ENCODE results near the gene NGRN.
"Not testable (repeated sequence)": the region's sequence is repeated elsewhere in the genome, so short reads cannot be mapped to it uniquely, and the experiment has no call there.

NGRN gene

GRCh38 chr15:90260731-90261130 is 4.7 kb upstream of the NGRN start:
- peaks cover 17% of the 10 kb centered on the region for H3K4me1 Mint-ChIP-seq
- not testable (repeated sequence) for H3K36me3 Mint-ChIP-seq, H3K4me3 Mint-ChIP-seq, H3K9me3 Mint-ChIP-seq, ATAC-seq, H3K27ac Mint-ChIP-seq
- H3K27me3 Mint-ChIP-seq = peaks cover 12% of the 10 kb centered on the region

DNA sequence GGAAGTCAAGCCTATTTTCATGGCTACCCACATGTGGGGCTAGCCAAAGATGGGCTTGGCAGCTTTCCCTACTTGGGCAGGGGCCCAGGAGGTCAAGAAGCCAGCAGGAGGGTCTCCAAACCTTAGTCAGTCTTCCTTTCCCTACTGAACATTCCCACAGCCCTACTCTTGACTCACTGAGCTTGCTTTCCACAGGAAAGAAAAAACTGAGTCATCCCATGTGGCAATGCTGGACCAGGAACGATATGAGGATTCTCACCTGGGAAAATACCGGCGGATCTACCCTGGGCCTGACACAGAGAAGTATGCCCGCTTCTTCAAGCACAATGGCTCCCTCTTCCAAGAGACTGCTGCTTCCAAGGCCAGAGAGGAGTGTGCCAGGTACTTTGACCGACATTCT is 3.7 kb upstream of the NGRN start:
- ATAC-seq = no peak
- Mint-ChIP-seq H3K4me3 (no peak overlapping the region), H3K27me3 (peaks cover 1% of the 10 kb centered on the region), H3K9me3 (no peaks in the 10 kb centered on the region), H3K36me3 (peaks cover 9% of the 10 kb centered on the region), H3K27ac (no peak overlapping the region), H3K4me1 (peaks cover 24% of the 10 kb centered on the region)

GRCh38 chr15:90262426-90262825 is 3.0 kb upstream of the NGRN start:
- no peak for ATAC-seq

GRCh38 chr15:90264671-90265070 is 801 bp upstream of the NGRN start:
- peaks cover 49% of the 10 kb centered on the region for H3K4me1 Mint-ChIP-seq
- H3K27ac Mint-ChIP-seq = peak overlapping the region; percentile 93
- no peaks in the 10 kb centered on the region for H3K27me3 Mint-ChIP-seq
- ATAC-seq = no peak
- H3K4me3 Mint-ChIP-seq = peak overlapping the region; percentile 93
- H3K36me3 Mint-ChIP-seq = peaks cover 23% of the 10 kb centered on the region
- H3K9me3 Mint-ChIP-seq = no peaks in the 10 kb centered on the region

More at GRCh38 chr15:90262426-90262825, 3.0 kb upstream of the NGRN start:
- Mint-ChIP-seq H3K27ac (no peak overlapping the region), H3K4me1 (peaks cover 30% of the 10 kb centered on the region), H3K36me3 (peaks cover 9% of the 10 kb centered on the region), H3K4me3 (no peak overlapping the region), H3K27me3 (no peaks in the 10 kb centered on the region), H3K9me3 (no peaks in the 10 kb centered on the region)

GRCh38 chr15:90266061-90266431 is 574 bp downstream of the NGRN start:
- peak overlapping the region; percentile 93 for H3K27ac Mint-ChIP-seq
- H3K27me3 Mint-ChIP-seq = no peaks in the 10 kb centered on the region
- H3K36me3 Mint-ChIP-seq = peaks cover 33% of the 10 kb centered on the region
- H3K4me1 Mint-ChIP-seq = peaks cover 59% of the 10 kb centered on the region
- peak overlapping the region; percentile 93 for H3K4me3 Mint-ChIP-seq
- H3K9me3 Mint-ChIP-seq = no peaks in the 10 kb centered on the region
- ATAC-seq = peak; percentile 39

DNA sequence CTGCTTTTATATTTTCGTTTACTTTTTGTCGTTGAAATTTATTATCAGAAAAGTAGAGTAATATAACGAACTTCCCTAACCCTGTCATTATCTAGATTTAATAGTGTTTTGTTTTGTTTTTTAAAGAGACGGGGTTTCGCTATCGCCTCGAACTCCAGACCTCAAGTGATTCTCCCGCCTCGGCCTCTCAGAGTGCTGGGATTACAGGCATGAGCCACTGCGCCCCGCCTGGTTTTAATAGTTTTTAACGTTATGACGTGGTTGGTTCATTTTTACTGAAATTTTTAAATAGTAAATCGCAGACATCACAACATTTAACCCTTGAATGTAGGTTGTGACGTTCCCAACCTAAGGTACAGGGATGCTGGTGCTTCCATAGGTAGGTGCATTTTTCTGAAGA is 1.0 kb downstream of the NGRN start:
- peak overlapping the region; percentile 93 for H3K27ac Mint-ChIP-seq
- peak overlapping the region; percentile 93 for H3K4me3 Mint-ChIP-seq
- H3K27me3 Mint-ChIP-seq = no peaks in the 10 kb centered on the region
- ATAC-seq = no peak
- H3K36me3 Mint-ChIP-seq = peaks cover 37% of the 10 kb centered on the region
- no peaks in the 10 kb centered on the region for H3K9me3 Mint-ChIP-seq
- peaks cover 63% of the 10 kb centered on the region for H3K4me1 Mint-ChIP-seq

- Mint-ChIP-seq H3K4me3 (peak overlapping the region; percentile 46), H3K4me1 (peaks cover 77% of the 10 kb centered on the region), H3K9me3 (no peaks in the 10 kb centered on the region), H3K27me3 (no peaks in the 10 kb centered on the region), H3K27ac (peak overlapping the region; percentile 4), H3K36me3 (peaks cover 40% of the 10 kb centered on the region)
- no peak for ATAC-seq
Observed at GRCh38 chr15:90268415-90268814, 2.9 kb downstream of the NGRN start.

DNA sequence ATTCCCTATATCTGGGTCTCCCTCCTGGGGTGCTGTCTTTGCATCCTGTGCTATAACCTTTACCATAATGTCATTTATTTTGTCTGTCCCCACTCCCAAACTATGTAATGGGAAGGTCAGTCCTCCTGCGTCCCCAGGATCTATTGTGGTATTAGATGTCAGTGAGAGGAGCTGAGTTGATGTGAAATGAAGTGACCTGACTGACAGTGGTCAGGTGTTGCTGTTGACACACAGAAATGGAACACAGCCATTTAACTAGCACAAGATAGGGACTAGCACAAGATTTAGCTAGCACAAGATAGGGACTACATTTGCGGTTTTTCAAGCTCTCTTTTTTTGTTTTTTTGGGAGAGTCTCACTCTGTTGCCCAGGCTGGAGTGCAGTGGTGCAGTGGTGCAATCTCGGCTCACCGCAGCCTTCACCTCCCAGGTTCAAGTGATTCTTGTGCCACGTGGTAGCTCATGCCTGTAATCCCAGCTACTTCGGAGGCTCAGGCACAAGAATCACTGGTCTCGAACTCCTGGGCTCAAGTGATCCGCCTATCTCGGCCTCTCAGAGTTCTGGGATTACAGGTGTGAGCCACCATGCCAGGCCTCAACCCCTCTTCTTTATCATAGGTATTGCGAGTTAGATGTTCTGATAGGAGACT is 5.2 kb downstream of the NGRN start:
- peaks cover 2% of the 10 kb centered on the region for H3K9me3 Mint-ChIP-seq
- H3K27me3 Mint-ChIP-seq = no peaks in the 10 kb centered on the region
- ATAC-seq = no peak
- peaks cover 53% of the 10 kb centered on the region for H3K36me3 Mint-ChIP-seq
- peaks cover 65% of the 10 kb centered on the region for H3K4me1 Mint-ChIP-seq
- H3K27ac Mint-ChIP-seq = peak overlapping the region; percentile 59
- no peak overlapping the region for H3K4me3 Mint-ChIP-seq

DNA sequence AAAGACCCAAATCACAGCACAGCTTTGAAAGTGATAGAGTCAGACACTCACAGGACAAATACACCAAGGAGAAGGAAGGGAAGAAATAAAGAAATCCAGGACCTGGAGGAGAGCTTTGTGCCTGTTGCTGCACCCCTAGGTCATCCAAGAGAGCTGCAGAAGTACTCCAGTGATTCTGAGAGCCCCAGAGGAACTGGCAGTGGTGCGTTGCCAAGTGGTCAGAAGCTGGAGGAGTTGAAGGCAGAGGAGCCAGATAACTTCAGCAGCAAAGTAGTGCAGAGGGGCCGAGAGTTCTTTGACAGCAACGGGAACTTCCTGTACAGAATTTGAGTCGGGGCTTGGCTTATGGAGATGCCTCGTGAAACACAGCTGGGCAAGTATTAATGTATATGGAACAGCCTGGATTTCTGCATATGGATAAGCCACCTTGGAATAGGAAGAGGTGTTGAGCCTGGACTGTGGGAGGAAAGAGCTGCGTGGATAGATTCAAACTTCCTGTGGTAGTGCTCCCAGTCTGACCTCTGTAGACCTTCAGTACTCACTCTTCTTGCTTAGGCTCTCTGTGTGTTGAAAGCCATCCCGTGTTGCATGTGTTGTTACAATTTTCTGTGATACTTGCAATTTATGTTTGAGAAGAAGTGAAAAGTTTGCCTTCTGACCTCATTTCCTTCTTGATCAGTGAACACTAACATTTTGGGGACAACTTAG is 6.1 kb downstream of the NGRN start:
- H3K4me3 Mint-ChIP-seq = no peak overlapping the region
- H3K36me3 Mint-ChIP-seq = peaks cover 58% of the 10 kb centered on the region
- ATAC-seq = no peak

GRCh38 chr15:90278467-90278866 is 13.0 kb downstream of the NGRN start:
- H3K27ac Mint-ChIP-seq, H3K4me1 Mint-ChIP-seq, ATAC-seq, H3K9me3 Mint-ChIP-seq, H3K4me3 Mint-ChIP-seq, H3K27me3 Mint-ChIP-seq: not testable (repeated sequence)
- H3K36me3 Mint-ChIP-seq = peaks cover 18% of the 10 kb centered on the region

More for the DNA sequence above, 6.1 kb downstream of the NGRN start:
- Mint-ChIP-seq H3K27ac (peak overlapping the region; percentile 6), H3K4me1 (peaks cover 60% of the 10 kb centered on the region), H3K27me3 (no peaks in the 10 kb centered on the region), H3K9me3 (peaks cover 2% of the 10 kb centered on the region)

DNA sequence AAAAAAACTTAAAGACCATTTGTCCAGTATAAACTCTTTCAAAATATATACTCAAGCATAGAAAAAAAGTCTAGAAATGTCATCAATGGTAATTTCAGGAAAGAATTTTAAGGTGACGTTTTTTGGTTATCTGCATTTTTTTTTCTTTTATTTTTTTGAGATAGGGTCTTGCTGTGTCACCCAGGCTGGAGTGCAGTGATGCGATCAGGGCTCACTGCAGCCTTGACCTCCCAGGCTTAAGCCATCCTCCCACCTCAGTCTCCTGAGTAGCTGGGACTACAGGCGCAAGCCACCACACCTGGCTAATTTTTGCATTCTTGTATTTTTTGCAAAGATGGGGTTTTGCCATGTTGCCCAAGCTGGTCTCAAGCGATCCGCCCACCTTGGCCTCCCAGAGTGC is 15.3 kb downstream of the NGRN start:
- ATAC-seq, H3K36me3 Mint-ChIP-seq, H3K4me1 Mint-ChIP-seq, H3K4me3 Mint-ChIP-seq, H3K27me3 Mint-ChIP-seq, H3K9me3 Mint-ChIP-seq, H3K27ac Mint-ChIP-seq: not testable (repeated sequence)

DNA sequence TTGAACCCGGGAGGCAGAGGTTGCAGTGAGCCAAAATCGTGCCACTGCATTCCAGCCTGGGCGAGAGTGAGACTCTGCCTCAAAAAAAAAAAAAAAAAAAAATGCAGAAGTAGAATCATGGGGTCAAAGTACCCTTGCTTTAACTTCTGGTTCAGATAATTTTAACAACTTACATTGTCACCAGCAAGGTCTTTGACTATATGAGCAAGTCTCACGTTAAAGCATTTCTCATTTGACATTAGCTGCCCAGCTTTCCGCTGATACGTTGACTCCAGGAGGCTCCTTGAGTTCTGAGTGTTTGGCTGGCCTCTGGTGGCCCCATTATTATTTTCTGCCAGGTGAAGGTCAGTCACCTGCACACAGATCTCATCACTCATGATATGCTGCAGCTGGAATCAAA is 16.2 kb downstream of the NGRN start:
- ATAC-seq, H3K27ac Mint-ChIP-seq, H3K36me3 Mint-ChIP-seq, H3K9me3 Mint-ChIP-seq, H3K27me3 Mint-ChIP-seq, H3K4me3 Mint-ChIP-seq, H3K4me1 Mint-ChIP-seq: not testable (repeated sequence)

DNA sequence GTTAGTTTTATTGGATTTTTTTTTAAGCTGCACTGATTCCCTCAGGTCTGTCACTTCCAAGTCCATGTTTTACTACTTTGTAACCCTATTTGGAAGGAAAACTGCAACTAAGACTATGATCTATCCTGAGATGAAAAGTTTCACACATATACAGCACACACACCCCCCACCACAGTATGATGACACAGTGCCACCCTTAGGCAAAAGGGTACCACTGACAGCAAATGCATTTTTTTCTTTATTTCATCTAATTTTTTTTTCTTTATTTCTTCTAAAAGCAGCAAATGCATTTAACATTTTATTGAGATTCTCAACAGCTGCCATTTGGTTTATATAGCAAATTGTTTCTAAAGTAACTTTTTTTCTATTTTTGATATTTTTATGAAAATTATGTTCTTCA is 21.2 kb downstream of the NGRN start:
- Mint-ChIP-seq H3K27ac (no peak overlapping the region), H3K9me3 (no peaks in the 10 kb centered on the region), H3K36me3 (no peaks in the 10 kb centered on the region), H3K27me3 (no peaks in the 10 kb centered on the region), H3K4me1 (no peaks in the 10 kb centered on the region), H3K4me3 (no peak overlapping the region)
- ATAC-seq = no peak

GRCh38 chr15:90287101-90287500 is 21.6 kb downstream of the NGRN start:
- Mint-ChIP-seq H3K4me3 (no peak overlapping the region), H3K36me3 (no peaks in the 10 kb centered on the region), H3K4me1 (no peaks in the 10 kb centered on the region), H3K27me3 (no peaks in the 10 kb centered on the region), H3K9me3 (no peaks in the 10 kb centered on the region), H3K27ac (no peak overlapping the region)
- no peak for ATAC-seq

GRCh38 chr15:90287946-90288345 is 22.5 kb downstream of the NGRN start:
- H3K9me3 Mint-ChIP-seq = no peaks in the 10 kb centered on the region
- no peaks in the 10 kb centered on the region for H3K27me3 Mint-ChIP-seq
- H3K36me3 Mint-ChIP-seq = no peaks in the 10 kb centered on the region
- H3K4me1 Mint-ChIP-seq = peaks cover under 1% of the 10 kb centered on the region
- H3K27ac Mint-ChIP-seq = no peak overlapping the region
- no peak for ATAC-seq
- H3K4me3 Mint-ChIP-seq = no peak overlapping the region

GRCh38 chr15:90291679-90292356 is 26.3 kb downstream of the NGRN start:
- peaks cover 14% of the 10 kb centered on the region for H3K27me3 Mint-ChIP-seq
- peaks cover 19% of the 10 kb centered on the region for H3K4me1 Mint-ChIP-seq
- H3K27ac Mint-ChIP-seq = no peak overlapping the region
- no peak for ATAC-seq
- H3K4me3 Mint-ChIP-seq = peak overlapping the region; percentile 23
- no peaks in the 10 kb centered on the region for H3K36me3 Mint-ChIP-seq
- no peaks in the 10 kb centered on the region for H3K9me3 Mint-ChIP-seq

Data from stimulated activated memory B cell treated with anti-CD40 and anti-IgM and Interleukin-4, amounts not matched to agents 10 μg/mL and 1 μg/mL and 100 μg/mL, for 72 hours (primary cell).